HG03571 (cell line): Measurements from ENCODE around the gene BHLHE23.
"Not testable (repeated sequence)": the region's sequence is repeated elsewhere in the genome, so short reads cannot be mapped to it uniquely, and the experiment has no call there.

Source experiments
- ATAC-seq: cut with Tn5 transposase; IDR thresholded peaks from one replicate; pipeline ENCODE4 v1.9.1; 2021; ENCODE audit not compliant: unreplicated experiment

Gene BHLHE23

DNA sequence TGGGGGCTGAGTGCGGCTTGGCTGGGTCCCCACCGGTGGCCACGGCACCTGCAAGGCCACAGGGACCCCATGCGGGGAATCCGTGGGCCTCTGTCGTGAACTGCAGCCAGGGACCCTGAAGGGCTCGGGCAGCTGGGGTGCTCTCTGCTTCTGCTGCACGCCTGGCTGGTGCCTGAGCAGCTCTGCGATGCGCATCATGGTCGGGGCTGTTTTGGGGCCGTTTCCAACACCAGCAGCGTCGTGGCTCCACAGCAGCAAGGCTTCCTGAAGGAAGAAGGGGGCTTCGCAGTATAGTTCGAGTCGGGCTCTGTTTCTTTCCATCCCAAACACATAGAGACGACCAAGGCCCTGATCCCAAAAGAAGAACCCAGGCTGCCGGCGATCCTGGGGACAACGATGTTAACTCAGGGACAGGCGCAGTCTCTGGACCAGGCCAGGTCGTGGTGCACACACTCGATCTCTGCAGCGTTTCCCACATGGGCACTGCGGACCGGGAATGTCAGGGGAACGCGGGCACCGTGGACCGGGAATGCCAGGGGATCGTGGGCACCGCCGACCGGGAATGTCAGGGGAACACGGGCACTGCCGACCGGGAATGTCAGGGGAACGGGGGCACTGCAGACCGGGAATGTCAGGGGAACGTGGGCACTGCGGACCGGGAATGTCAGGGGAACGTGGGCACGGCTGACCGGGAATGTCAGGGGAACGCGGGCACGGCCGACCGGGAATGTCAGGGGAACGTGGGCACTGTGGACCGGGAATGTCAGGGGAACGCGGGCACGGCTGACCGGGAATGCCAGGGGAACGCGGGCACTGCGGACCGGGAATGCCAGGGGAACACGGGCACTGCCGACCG, 36.8 kb upstream of the BHLHE23 start:
- ATAC-seq: no peak

DNA sequence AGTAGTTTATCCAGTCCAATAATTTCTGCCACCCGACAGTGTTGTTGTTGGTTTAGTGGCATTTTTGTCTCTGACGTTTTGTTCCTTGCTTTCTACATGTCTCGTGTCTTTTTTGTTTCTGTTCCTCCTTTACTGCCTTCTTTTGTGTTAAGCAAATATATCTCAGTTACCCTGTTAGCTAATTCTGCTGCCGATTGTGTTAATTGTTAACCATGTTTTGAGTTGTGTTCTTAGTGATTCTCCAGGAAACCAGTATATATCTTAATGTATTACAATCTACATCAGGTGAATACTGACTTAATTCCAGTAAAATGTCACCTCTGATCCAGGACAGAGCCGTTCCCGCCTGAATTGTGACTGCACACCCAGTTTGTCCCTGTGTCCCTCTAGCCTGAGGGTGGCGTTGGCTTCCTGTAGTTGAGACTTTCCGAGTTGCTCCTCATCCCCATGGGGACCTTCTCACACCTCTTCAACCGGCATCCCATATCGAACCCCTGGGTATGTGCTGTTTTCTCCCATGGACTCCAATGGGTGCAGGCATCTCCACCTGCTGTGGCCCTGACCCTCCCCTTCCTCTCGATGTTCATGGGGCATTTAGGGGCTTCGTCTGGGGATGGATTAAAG, 35.8 kb upstream of the BHLHE23 start:
- ATAC-seq: no peak

DNA sequence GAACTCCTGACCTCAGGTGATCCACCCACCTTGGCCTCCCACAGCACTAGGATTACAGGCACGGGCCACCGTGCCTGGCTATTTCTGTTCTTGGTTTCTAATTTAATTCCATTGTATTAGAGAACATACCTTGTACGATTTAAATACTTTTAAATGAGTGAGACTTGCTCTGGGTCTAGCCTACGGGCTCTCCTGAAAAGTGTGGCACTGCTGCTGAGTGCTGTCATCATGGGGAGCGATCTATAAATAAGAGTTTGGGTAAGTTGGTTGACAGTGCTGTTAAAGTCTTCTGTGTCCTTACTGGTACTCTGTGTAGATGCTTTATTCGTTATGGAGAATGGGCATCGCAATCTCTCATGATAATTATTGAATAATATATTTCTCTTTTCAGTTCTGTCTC, 35.0 kb upstream of the BHLHE23 start:
- no peak for ATAC-seq

DNA sequence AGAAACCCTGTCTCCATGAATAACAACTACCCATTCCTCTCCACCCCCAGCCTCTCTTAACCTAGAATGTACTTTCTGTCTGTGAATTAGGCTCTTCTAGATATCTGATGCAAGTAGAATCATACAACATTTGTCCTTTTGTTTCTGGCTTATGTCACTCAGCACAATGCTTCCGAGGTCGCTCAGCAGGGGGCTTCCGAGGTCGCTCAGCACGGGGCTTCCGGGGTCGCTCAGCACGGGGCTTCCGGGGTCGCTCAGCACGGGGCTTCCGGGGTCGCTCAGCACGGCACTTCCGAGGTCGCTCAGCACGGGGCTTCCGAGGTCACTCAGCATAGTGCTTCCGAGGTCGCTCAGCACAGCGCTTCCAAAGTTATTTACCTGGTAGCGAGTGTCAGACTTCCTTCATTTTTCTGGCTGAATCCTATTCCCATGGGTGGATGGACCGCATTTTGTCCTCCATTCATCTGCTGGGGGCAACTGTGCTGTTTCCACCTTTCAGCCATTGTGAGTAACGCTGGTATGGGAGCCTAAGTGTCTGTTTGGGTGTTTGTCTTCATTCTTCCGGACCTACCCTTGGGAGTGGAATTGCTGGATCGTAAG, 31.0 kb upstream of the BHLHE23 start:
- ATAC-seq: no peak

DNA sequence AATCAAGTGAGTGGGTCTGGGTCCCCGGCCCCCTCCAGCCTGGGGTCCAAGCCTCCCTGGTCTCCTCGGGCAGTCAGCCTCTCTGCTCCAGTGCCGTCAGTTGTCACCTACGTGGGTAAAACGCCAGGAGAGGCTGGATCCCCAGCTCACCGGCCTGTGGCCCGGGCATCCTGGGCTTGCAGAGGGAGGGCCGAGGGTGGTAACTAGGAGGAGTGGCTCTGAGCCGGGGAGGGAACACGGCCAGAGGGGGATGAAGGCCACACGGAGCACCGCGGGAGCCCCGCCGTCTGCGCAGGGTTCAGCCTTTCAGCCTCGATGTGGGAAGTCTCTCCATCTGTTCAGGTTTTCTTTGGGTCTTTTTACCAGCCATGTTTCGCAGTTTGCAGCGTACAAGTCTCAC, 29.5 kb upstream of the BHLHE23 start:
- no peak for ATAC-seq

DNA sequence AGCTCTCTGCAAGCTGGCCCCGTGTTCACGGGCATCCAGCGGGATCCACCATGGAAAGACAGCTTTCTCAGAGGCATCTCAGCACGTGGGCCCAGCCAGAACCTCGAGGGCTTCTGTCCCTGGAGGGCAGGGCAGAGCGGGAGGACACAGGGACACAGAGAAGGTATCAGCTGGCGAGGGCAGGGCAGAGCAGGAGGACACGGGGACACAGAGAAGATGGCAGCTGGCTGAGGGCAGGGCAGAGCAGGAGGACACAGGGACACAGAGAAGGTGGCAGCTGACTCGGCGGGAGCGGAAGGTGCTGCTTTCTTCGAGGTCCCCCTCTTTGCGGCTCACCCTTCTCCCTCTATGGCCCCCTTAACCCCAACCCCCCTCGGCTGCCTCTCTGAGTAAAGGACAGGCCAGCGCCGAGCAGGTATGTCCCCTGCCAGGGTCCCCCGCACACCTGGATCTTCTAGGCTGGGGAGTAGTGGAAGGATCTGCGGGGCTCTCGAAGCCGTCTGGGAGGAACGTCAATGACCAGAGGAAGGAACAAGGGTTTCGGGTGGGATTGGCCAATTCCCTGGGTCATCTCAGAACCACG, 28.9 kb upstream of the BHLHE23 start:
- no peak for ATAC-seq

DNA sequence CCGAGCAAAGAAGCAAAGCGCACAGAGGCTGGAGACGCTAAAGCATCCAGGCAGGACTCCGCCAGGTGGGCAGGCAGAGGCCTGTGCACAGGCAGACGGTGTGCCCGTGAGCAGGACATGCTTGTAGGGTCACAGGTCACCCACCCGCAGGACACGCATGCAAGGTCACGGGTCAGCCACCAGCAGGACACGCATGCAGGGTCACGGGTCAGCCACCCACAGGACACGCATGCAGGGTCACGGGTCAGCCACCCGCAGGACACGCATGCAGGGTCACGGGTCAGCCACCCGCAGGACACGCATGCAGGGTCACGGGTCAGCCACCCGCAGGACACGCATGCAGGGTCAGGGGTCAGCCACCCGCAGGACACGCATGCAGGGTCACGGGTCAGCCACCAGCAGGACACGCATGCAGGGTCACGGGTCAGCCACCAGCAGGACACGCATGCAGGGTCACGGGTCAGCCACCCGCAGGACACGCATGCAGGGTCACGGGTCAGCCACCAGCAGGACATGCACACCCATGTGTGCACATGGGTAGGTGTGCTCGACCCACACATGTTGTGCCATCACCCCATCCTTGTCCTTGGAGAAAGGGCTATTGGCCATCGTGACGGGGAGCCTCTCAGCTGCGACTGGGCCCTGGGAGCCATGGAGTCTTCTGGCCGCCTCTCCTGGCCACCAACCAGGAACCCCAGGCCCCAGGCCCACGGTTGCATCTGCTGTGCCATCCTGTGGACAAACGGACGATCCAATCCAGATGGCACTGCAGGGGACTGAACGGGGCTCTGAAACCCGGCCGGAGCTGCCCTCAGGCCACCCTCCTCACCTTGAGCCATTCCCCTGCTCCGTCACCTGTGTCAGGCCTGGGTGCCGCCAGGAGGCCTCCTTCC, 28.2 kb upstream of the BHLHE23 start:
- not testable (repeated sequence) for ATAC-seq

DNA sequence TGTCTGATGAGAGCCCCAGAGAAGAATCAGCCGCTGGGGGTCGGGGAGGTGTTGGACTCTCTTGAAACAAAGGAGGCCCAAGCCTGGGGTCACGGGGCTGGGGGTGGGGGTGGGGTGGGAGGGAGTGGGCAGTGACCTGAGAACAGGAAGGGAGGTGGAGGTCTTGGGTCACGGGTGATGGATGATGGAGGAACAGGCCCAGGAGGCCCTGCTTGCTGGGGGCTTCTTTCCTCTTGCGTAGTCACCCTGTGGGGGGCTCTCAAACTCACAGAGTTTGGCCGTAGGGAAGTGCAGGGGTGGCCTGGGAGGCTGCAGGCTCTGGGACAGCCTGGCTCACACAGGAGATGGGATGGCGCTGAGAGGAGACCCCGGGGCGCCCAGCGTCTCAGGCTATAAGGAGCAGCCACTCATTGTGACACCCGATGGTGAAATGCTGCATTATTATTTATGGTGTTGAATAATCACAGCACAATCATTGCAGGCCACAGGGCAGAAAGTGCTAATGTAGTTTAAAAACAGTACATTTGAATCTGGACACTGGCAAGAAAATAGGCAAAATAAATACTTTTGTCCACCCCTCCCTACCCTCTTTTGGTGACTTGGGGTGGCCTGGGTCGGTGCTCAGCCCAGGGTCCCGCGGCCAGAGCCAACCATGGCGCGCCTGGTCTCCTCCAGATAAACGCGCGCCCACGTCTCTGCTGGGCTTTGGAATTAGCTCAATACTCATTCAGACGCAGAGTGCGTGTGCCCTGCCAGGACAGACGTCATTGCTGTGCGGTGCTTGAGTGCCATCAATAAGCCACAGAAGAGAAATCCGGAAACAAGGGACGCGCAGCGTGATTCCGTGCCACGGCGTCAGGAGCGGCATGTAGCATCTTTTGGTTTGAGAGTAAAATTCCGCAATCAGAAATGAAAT, 27.3 kb upstream of the BHLHE23 start:
- ATAC-seq: no peak

DNA sequence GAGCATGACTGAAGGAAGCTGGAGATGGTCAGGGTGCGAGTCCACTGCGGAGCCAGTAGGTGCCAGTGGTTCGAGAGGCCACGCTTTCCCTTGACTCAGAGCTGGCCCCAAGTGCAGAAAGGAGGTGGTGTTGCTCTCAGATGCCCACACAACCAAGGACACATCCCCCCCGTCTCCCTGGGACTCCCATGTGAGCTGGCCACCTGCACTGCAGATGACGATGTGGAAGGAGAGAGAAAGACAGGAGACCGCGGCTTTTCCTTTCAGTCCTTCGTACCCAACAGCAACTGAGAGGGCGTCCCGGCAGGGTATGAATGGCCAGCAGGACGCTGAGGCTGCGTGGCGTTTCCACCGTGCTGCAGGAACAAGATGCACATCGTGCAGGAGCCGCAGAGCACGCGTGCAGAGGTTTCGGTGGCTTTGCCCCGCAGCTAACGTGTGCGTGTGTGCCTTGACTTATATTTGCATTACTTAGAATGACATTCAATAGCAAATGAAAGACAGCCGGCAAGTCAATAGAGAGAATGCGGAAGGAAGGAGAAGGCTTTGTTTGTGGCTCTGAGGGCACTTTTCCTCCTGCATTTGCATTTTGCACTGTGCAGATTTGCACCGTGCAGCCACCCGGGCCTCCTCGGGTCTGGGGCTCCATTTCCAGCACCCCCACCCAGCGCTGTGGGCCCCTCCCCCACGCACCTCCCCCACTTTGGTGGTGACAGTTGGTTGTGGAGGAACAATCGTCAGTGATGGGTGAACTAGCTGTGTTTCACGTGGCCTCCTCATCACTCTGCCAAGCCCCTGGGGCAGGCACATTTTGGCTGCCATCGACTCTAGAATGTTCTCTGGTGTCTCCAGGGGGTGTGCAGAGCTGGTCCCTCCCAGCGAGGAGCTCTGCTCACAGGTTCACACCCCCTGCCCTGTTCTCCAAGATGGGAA, 26.4 kb upstream of the BHLHE23 start:
- no peak for ATAC-seq

DNA sequence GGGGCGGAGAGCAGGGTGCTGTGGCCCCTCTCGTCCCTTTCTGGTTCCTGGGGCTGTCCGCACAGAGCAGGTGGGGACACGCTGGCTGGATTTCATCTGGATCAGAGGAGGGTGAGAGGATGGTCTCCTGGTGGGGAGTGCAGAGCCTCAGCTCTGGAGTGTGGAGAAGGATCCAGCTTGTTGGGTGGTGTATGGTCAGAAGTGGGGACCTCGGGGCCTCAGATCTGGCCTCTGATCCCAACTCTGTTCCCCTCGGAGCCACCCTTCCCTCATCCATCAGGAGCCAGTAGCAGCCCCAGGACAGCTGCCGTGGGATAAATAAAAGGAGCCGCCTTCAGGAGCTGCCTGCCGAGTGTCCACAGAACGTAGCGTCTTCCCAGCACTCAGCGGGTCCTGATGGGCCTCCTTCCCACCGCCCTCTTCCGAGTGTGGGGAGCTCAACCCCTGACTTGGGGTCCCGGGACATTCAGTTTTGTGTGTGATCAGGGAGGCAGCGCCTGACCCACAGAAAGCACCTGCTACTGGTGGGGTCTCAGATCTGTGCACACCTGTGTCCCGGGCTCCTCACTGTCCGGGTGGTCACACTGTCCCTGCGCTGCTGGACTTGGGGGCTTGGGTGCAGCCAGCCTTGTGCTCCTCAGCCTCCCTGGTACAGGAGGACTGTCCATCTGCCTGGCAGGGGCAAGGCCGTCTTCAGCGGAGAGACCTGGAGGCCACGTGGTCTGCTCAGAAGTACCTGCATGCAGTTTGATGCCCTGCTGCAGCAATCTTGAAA, 25.4 kb upstream of the BHLHE23 start:
- no peak for ATAC-seq

DNA sequence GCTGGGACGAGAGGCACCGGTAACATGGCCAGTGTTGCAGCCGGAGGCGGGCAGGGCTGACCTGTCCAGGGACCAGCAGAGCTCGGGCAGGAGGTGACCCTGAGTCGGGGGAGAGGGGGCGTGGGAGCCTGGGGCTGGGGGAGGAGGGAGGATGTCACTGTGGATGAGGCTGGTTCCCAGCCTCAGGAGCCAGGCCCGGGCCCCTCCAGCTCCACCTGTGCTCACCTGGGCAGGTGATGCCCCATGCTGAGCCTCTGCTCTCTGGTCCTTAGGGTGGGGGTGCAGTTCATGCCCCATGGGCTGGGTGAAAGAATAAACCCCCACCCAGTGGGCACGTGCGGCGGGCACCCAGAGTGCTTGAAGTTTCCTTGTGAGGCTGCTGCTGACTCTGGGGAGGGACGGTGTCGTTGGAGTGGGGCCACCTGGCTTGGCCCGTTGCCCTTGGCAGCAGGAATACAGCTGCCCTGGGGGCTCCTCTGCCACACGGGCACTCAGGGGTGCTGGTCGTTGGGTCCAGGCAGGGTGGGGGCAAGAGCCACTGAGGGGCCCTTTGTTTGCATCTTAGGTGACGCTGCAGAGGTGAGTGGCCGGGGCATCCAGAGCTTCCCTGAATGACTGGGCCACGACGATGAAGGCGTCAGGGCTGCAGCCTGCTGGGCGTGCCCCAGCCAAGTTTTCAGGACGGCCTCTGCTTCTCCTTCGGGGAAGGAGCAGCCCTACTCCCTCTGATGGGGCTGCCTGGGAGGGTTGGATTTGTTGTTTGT, 24.7 kb upstream of the BHLHE23 start:
- ATAC-seq: no peak

DNA sequence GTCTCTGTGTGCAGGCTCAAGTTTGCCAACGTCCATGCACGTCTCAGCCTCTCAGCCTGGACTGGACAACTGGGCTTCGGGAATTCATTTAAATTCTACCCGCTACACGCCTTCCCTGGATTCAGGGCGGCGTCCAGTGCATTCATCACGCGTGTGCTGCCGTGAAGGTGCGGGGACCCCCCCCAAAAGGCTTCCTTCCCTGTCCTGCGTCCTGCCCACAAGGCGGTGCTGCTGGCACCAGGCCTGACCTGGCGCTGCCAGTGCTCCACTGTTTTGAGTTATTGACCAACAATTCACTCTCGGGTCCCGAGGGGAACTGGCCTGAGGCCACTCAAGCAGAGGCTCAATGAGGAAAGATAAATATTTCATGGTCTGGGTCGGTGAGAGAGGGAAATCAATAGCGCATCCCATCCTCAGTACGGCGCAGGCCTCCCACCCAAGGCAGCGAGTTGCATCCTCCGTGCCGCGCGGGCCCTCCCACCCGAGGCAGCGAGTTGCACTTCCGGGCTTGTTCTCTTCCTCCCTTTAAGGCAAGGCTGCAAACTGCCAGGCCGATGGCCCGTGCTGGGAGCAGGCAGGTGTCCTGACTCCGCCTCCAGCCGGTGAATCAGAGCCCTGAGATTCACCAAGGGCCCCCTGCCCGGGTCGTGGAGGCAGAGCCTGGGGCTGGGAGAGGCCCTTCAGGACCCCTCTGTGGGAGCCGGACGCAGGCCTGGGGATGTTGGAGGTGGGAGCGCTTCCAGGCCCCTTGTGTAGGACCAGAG, 22.8 kb upstream of the BHLHE23 start:
- no peak for ATAC-seq

DNA sequence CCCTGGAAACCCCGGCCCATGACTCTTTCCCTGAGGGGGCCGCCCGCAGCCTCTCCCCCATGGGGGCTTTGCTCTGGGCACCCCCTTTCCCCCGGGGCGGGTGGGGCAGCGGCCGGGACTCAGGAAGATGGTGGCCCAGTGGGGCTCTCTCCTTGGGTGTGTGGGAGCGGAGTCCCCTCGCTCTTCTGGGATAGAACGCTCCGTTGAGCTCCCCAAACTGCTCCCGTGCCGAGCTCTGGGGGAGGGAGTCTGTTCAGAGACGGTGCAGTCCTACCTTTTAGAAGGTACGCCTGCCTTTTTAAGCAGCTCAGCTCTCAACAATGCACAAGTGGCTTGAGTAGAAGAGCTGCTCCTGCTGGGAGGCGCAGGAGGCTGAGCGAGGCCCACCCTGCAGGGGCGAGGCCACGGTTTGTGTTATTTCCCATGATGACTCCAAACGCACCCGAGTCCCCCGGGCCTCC, 21.7 kb upstream of the BHLHE23 start:
- no peak for ATAC-seq

DNA sequence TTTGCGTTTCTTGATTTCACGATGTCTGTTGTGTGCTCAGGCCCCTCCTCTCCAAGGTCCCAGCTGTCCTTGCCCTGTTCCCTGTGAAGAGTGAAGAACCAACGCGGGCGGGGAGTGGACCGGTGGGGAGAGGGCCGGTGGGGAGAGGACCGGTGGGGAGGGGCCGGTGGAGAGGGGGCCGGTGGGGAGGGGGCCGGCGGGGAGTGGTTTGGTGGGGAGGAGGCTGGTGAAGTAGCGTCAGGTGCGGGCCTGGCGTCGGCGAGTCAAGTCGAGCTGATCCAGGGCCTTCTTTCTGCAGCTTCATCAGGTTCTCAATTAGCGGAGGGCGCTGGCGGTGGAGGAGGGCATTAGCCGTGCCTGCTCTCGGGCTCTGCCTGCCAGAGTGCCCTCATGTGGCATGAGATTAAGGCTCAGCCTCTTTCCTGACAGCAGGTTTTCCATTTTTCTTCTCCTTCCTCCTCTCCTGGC, 21.2 kb upstream of the BHLHE23 start:
- no peak for ATAC-seq

DNA sequence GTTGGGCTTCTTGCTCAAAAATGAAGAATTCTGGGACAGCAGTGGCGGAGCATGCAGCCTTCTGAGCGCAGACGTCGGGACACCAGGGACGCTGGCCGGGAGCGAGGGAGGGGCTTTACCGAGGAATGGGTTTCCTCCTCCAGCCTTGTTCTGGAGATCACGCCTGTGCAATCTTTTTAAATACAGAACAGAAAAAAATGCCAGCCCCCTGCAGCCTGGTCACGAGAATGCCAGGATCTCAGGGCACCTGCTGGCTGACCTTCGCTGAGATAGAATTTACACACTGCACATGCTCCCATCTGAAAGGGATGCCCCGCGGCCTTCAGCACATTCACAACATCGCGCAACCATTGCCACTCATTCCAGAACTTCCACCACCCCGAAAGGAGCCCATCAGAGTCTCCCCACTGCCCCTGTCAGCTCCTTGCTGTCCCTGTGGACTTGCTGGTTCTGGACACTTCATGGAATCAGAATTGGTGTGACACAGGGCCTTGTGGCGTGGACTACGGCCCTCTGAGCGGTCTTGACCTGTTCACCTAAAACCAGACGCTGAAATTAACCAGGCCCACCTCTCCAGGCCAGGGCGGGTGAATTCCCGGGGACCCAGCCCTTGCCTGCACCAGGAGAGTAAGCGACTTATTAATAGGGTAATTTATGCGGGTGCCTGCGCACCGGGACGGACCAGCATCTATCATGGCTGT, 20.6 kb upstream of the BHLHE23 start:
- ATAC-seq: no peak
